Erythroblast (primary cell): ENCODE results near the gene SLC39A12.

Source experiments
- GATA1 ChIP-seq: IDR thresholded peaks from 2 replicates; pipeline ENCODE4 v1.6.1; 2011; ENCODE audit warnings: low read depth, mild to moderate bottlenecking, control low read depth, low read length, moderate library complexity
- POLR2A ChIP-seq: IDR thresholded peaks from 2 replicates; pipeline ENCODE4 v1.6.1; 2011; ENCODE audit warnings: mild to moderate bottlenecking, low read length

GRCh38 chr10:17959870-17960269 is 8.2 kb downstream of the SLC39A12 start:
- TF ChIP-seq POLR2A, result no peak
- no peak for TF ChIP-seq GATA1
